Measurements from ENCODE around the gene SLC30A2. TPM values are rescaled to one million over a fixed set of nuclear protein-coding genes. Genes with fewer than 3 reads are reported as not detected.

The SLC30A2 gene
- total and polyA plus RNA-seq, 2 experiments from 2014 or later = 0.07 TPM; not detected in 1

GRCh38 chr1:26031611-26032220 is 14.2 kb downstream of the SLC30A2 start (continued):
- TF ChIP-seq, protein P1, sequence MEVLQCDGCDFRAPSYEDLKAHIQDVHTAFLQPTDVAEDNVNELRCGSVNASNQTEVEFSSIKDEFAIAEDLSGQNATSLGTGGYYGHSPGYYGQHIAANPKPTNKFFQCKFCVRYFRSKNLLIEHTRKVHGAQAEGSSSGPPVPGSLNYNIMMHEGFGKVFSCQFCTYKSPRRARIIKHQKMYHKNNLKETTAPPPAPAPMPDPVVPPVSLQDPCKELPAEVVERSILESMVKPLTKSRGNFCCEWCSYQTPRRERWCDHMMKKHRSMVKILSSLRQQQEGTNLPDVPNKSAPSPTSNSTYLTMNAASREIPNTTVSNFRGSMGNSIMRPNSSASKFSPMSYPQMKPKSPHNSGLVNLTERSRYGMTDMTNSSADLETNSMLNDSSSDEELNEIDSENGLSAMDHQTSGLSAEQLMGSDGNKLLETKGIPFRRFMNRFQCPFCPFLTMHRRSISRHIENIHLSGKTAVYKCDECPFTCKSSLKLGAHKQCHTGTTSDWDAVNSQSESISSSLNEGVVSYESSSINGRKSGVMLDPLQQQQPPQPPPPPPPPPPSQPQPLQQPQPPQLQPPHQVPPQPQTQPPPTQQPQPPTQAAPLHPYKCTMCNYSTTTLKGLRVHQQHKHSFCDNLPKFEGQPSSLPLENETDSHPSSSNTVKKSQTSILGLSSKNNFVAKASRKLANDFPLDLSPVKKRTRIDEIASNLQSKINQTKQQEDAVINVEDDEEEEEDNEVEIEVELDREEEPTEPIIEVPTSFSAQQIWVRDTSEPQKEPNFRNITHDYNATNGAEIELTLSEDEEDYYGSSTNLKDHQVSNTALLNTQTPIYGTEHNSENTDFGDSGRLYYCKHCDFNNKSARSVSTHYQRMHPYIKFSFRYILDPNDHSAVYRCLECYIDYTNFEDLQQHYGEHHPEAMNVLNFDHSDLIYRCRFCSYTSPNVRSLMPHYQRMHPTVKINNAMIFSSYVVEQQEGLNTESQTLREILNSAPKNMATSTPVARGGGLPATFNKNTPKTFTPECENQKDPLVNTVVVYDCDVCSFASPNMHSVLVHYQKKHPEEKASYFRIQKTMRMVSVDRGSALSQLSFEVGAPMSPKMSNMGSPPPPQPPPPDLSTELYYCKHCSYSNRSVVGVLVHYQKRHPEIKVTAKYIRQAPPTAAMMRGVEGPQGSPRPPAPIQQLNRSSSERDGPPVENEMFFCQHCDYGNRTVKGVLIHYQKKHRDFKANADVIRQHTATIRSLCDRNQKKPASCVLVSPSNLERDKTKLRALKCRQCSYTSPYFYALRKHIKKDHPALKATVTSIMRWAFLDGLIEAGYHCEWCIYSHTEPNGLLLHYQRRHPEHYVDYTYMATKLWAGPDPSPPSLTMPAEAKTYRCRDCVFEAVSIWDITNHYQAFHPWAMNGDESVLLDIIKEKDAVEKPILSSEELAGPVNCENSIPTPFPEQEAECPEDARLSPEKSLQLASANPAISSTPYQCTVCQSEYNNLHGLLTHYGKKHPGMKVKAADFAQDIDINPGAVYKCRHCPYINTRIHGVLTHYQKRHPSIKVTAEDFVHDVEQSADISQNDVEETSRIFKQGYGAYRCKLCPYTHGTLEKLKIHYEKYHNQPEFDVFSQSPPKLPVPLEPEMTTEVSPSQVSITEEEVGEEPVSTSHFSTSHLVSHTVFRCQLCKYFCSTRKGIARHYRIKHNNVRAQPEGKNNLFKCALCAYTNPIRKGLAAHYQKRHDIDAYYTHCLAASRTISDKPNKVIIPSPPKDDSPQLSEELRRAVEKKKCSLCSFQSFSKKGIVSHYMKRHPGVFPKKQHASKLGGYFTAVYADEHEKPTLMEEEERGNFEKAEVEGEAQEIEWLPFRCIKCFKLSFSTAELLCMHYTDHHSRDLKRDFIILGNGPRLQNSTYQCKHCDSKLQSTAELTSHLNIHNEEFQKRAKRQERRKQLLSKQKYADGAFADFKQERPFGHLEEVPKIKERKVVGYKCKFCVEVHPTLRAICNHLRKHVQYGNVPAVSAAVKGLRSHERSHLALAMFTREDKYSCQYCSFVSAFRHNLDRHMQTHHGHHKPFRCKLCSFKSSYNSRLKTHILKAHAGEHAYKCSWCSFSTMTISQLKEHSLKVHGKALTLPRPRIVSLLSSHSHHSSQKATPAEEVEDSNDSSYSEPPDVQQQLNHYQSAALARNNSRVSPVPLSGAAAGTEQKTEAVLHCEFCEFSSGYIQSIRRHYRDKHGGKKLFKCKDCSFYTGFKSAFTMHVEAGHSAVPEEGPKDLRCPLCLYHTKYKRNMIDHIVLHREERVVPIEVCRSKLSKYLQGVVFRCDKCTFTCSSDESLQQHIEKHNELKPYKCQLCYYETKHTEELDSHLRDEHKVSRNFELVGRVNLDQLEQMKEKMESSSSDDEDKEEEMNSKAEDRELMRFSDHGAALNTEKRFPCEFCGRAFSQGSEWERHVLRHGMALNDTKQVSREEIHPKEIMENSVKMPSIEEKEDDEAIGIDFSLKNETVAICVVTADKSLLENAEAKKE (CRISPR knock-in tag; IDR thresholded peaks at IDR 0.05) = no peak
- TF ChIP-seq CREB1 (CRISPR knock-in tag; IDR thresholded peaks at IDR 0.05; ENCODE audit: low read depth) (no peak), NANOG (IDR thresholded peaks at IDR 0.05; ENCODE audit: borderline replicate concordance) (no peak), POLR2AphosphoS5 (IDR thresholded peaks at IDR 0.05; ENCODE audit: low read depth) (no peak)

- Mint-ChIP-seq H3K36me3 (ENCODE audit: low read depth) (no peaks in the 10 kb centered on the region), H3K27ac (no peak overlapping the region)
- H4K20me1 ChIP-seq (replicated peaks; ENCODE audit: insufficient read depth) = no peaks in the 10 kb centered on the region
- TF ChIP-seq ZNF114 (CRISPR knock-in tag; IDR thresholded peaks at IDR 0.05) = no peak
- TF ChIP-seq ZNF331 (CRISPR knock-in tag; IDR thresholded peaks at IDR 0.05; ENCODE audit: low read depth) = no peak
- no peak for TF ChIP-seq JUNB (IDR thresholded peaks at IDR 0.05; ENCODE audit: unreplicated experiment)
- TF ChIP-seq, protein P2, sequence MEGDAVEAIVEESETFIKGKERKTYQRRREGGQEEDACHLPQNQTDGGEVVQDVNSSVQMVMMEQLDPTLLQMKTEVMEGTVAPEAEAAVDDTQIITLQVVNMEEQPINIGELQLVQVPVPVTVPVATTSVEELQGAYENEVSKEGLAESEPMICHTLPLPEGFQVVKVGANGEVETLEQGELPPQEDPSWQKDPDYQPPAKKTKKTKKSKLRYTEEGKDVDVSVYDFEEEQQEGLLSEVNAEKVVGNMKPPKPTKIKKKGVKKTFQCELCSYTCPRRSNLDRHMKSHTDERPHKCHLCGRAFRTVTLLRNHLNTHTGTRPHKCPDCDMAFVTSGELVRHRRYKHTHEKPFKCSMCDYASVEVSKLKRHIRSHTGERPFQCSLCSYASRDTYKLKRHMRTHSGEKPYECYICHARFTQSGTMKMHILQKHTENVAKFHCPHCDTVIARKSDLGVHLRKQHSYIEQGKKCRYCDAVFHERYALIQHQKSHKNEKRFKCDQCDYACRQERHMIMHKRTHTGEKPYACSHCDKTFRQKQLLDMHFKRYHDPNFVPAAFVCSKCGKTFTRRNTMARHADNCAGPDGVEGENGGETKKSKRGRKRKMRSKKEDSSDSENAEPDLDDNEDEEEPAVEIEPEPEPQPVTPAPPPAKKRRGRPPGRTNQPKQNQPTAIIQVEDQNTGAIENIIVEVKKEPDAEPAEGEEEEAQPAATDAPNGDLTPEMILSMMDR (conservative IDR thresholded peaks at IDR 0.05; ENCODE audit: low read depth in 2 of 2) = no peak
- no peak for TF ChIP-seq REST (IDR thresholded peaks at IDR 0.05; ENCODE audit: unreplicated experiment)
- TF ChIP-seq NANOG (IDR thresholded peaks at IDR 0.05; ENCODE audit: borderline replicate concordance) = no peak
Observed at GRCh38 chr1:26031196-26031595, 14.7 kb downstream of the SLC30A2 start.

More at GRCh38 chr1:26031196-26031595, 14.7 kb downstream of the SLC30A2 start:
- no peak overlapping the region for H2AFZ ChIP-seq
- Mint-ChIP-seq H3K4me3 (no peak overlapping the region), H3K4me1 (peaks cover 5% of the 10 kb centered on the region; the same call in 2 of the 3 replicates), H3K9me3 (no peaks in the 10 kb centered on the region; the same call in 2 of the 3 replicates), H3K27me3 (ENCODE audit: insufficient read depth, low read depth, poor library complexity) (peaks cover 30% of the 10 kb centered on the region)
- peaks cover 6% of the 10 kb centered on the region; the same call in 1 of the 2 replicates for H3K4me1 ChIP-seq (ENCODE audit: insufficient read depth)
- ATAC-seq (no peak), DNase-seq (ENCODE audit: low spot score) (no peak)
- H3K79me2 ChIP-seq (replicated peaks; ENCODE audit: insufficient read depth) = no peaks in the 10 kb centered on the region
- H3K27me3 ChIP-seq (ENCODE audit: insufficient read depth) = peaks cover 19% of the 10 kb centered on the region
- H3K9me2 ChIP-seq (ENCODE audit: insufficient read depth) = no peaks in the 10 kb centered on the region
- no peak overlapping the region for H3K4me3 ChIP-seq
- H3K36me3 ChIP-seq (ENCODE audit: insufficient read depth) = no peaks in the 10 kb centered on the region
- H3K4me2 ChIP-seq = no peak overlapping the region
- H3K27ac ChIP-seq (ENCODE audit: low read depth) = no peak overlapping the region
- no peaks in the 10 kb centered on the region for H3F3A ChIP-seq (replicated peaks; ENCODE audit: low read depth)
